Smooth muscle cell (in vitro differentiated cells): ENCODE results near the gene AQP6. TPM values are rescaled to one million over a fixed set of nuclear protein-coding genes. Genes with fewer than 3 reads are reported as not detected.

Experiments
- DNase-seq: peaks from one replicate; lab custom pipeline; 2025; ENCODE audit not compliant: unreplicated experiment; lab: John Stamatoyannopoulos, UW
- H2AFZ ChIP-seq: fragments of 200-600 bp; sonication (generic); 2 replicates; pipeline ENCODE4 v1.6.0; 2016; ENCODE audit warnings: antibody characterized with exemption, low read depth, mild to moderate bottlenecking
- H3F3A ChIP-seq: fragments of 200-600 bp; sonication (generic); 2 replicates; pipeline ENCODE4 v1.6.0; 2017; ENCODE audit warnings: antibody characterized with exemption, low read depth
- H3K27ac ChIP-seq: fragments of 200-600 bp; sonication (generic); 2 replicates; pipeline ENCODE4 v1.5.1; 2016; ENCODE audit warnings: low read depth, mild to moderate bottlenecking
- H3K27me3 ChIP-seq: fragments of 200-600 bp; sonication (generic); 2 replicates; pipeline ENCODE4 v1.6.1; 2016; ENCODE audit warnings: low read depth, mild to moderate bottlenecking
- H3K36me3 ChIP-seq: fragments of 200-600 bp; sonication (generic); 2 replicates; pipeline ENCODE4 v1.5.1; 2016; ENCODE audit warnings: low read depth
- H3K4me1 ChIP-seq: fragments of 200-600 bp; sonication (generic); 2 replicates; pipeline ENCODE4 v1.5.1; 2016; ENCODE audit warnings: low read depth
- H3K4me2 ChIP-seq: fragments of 200-600 bp; sonication (generic); 2 replicates; pipeline ENCODE4 v1.6.0; 2016; ENCODE audit warnings: mild to moderate bottlenecking
- H3K4me3 ChIP-seq: fragments of 200-600 bp; sonication (generic); 2 replicates; pipeline ENCODE4 v1.5.1; 2016; ENCODE audit warnings: mild to moderate bottlenecking
- H3K79me2 ChIP-seq: fragments of 200-600 bp; sonication (generic); 2 replicates; pipeline ENCODE4 v1.6.0; 2016; ENCODE audit warnings: low read depth, mild to moderate bottlenecking
- H3K9ac ChIP-seq: fragments of 200-600 bp; sonication (generic); 2 replicates; pipeline ENCODE4 v1.6.0; 2016; ENCODE audit warnings: low read depth
- H3K9me3 ChIP-seq: fragments of 200-600 bp; sonication (generic); replicated peaks from 2 replicates; pipeline ENCODE4 v1.5.1; 2016; ENCODE audit warnings: low read depth
- H4K20me1 ChIP-seq: fragments of 200-600 bp; sonication (generic); 2 replicates; pipeline ENCODE4 v1.6.0; 2016; ENCODE audit warnings: low read depth
- WGBS: methylation state at CpG from one replicate; pipeline ENCODE4 v1.1.7; 2016; ENCODE audit warnings: low lambda C conversion rate; 5-methylcytosine and 5-hydroxymethylcytosine counted together
- polyA plus RNA-seq: library from polyadenylated mRNA; unstranded; fragments of >200 nt; fragmentation: Nextera tagmentation; extraction: Ambion mirVana; gene quantifications from 2 replicates; pipeline ENCODE4 v1.2.1, GENCODE V29; 2016
- total RNA-seq: library from RNA; depleted of rRNA; stranded (reverse); fragments of >200 nt; gene quantifications from 2 replicates; pipeline ENCODE4 v1.2.3, GENCODE V29; 2014
- TF ChIP-seq, protein P1 (sequence below): fragments of 200-600 bp; sonication (generic); IDR thresholded peaks from 2 replicates; pipeline ENCODE4 v1.5.1; 2017; ENCODE audit warnings: borderline replicate concordance, mild to moderate bottlenecking, antibody characterized with exemption; ENCODE audit not compliant: insufficient read depth, poor library complexity, severe bottlenecking

Gene AQP6
- total and polyA plus RNA-seq, 2 experiments from 2014 or later: not detected

DNA sequence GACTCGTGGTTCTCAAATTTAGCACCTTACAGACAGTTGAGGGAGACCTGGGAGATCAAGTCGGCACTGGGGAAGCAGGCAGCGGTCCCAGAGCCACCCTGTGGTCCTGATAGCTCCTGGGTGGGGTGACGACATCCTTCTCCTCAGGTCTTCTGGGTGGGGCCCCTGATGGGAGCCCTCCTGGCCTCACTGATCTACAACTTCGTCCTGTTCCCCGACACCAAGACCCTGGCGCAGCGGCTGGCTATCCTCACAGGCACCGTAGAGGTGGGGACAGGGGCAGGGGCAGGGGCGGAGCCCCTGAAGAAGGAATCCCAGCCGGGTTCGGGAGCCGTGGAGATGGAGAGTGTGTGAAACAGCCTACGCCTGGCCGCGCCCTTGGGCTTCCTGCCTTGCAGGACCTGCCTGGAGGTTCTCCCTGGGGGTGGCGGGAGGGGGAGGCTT is 2.6 kb downstream of the AQP6 start:
- Histone ChIP-seq H3K4me3 (no peak overlapping the region), H3F3A (no peaks in the 10 kb centered on the region), H3K4me2 (no peak overlapping the region), H3K9me3 (no peaks in the 10 kb centered on the region), H3K27ac (no peak overlapping the region), H3K27me3 (peaks cover 28% of the 10 kb centered on the region), H3K9ac (no peak overlapping the region), H3K79me2 (no peaks in the 10 kb centered on the region), H3K4me1 (no peaks in the 10 kb centered on the region), H2AFZ (no peak overlapping the region), H4K20me1 (no peaks in the 10 kb centered on the region), H3K36me3 (no peaks in the 10 kb centered on the region)
- WGBS: 77% methylated on average over 15 of the region's 17 CpGs
- TF ChIP-seq, protein P1, sequence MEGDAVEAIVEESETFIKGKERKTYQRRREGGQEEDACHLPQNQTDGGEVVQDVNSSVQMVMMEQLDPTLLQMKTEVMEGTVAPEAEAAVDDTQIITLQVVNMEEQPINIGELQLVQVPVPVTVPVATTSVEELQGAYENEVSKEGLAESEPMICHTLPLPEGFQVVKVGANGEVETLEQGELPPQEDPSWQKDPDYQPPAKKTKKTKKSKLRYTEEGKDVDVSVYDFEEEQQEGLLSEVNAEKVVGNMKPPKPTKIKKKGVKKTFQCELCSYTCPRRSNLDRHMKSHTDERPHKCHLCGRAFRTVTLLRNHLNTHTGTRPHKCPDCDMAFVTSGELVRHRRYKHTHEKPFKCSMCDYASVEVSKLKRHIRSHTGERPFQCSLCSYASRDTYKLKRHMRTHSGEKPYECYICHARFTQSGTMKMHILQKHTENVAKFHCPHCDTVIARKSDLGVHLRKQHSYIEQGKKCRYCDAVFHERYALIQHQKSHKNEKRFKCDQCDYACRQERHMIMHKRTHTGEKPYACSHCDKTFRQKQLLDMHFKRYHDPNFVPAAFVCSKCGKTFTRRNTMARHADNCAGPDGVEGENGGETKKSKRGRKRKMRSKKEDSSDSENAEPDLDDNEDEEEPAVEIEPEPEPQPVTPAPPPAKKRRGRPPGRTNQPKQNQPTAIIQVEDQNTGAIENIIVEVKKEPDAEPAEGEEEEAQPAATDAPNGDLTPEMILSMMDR: no peak
- no peak for DNase-seq

DNA sequence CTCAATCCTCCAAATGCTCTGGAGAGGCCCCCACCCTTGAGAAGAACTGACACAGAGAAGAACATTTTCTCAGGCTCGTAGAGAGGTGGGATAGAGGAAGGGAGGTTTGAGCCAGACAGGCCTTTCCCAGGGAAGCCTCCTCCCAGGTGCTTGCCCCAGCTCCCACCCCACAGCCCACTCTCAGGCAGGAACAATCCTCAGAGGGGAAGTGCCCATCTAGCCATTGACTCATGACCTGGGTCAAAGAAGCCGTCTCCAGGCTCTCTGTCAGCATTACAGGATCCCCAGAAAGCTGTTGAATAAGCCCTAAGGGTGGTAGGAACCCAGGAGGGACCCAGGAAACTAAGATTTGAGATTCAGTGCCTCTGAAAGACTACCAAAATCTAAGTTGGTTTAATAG is 3.8 kb downstream of the AQP6 start:
- 91% methylated on average over 2 of the region's 2 CpGs for WGBS
- no peaks in the 10 kb centered on the region for H4K20me1 ChIP-seq
- H2AFZ ChIP-seq: no peak overlapping the region
- peaks cover 23% of the 10 kb centered on the region for H3K27me3 ChIP-seq
- H3K4me1 ChIP-seq: no peaks in the 10 kb centered on the region
- H3K4me3 ChIP-seq: no peak overlapping the region
- H3K36me3 ChIP-seq: no peaks in the 10 kb centered on the region
- no peak overlapping the region for H3K27ac ChIP-seq
- no peak overlapping the region for H3K9ac ChIP-seq
- TF ChIP-seq, protein P1: no peak
- H3K4me2 ChIP-seq: no peak overlapping the region
- no peaks in the 10 kb centered on the region for H3F3A ChIP-seq
- H3K79me2 ChIP-seq: no peaks in the 10 kb centered on the region
- H3K9me3 ChIP-seq: no peaks in the 10 kb centered on the region
- DNase-seq: no peak

DNA sequence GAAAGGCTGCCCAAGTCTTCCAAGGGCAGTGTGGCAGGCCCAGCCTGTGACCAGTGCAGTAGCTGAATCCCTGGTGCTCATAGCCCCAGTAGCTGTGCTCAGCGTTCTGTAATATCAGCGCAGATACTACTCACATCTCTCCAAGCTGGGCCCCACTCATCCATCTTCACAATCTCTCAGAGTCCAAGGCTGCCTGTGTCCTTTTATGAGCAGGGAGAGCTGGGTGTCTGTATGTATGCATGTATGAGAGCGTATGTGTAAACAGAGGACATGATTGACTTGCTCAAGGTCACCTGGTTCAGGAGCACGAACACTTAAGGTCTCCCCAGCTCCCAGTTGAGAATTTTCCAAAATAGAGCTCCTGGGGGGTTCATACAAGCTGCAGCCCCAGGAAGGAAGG is 5.4 kb downstream of the AQP6 start:
- Histone ChIP-seq H3K4me2 (no peak overlapping the region), H3K79me2 (no peaks in the 10 kb centered on the region), H3F3A (no peaks in the 10 kb centered on the region), H3K4me1 (no peaks in the 10 kb centered on the region), H3K9me3 (no peaks in the 10 kb centered on the region), H3K36me3 (no peaks in the 10 kb centered on the region), H3K4me3 (no peak overlapping the region), H2AFZ (no peak overlapping the region), H3K9ac (no peak overlapping the region), H4K20me1 (no peaks in the 10 kb centered on the region), H3K27me3 (peaks cover 17% of the 10 kb centered on the region), H3K27ac (no peak overlapping the region)
- TF ChIP-seq, protein P1: no peak
- WGBS: 79% methylated on average over 4 of the region's 4 CpGs
- no peak for DNase-seq

DNA sequence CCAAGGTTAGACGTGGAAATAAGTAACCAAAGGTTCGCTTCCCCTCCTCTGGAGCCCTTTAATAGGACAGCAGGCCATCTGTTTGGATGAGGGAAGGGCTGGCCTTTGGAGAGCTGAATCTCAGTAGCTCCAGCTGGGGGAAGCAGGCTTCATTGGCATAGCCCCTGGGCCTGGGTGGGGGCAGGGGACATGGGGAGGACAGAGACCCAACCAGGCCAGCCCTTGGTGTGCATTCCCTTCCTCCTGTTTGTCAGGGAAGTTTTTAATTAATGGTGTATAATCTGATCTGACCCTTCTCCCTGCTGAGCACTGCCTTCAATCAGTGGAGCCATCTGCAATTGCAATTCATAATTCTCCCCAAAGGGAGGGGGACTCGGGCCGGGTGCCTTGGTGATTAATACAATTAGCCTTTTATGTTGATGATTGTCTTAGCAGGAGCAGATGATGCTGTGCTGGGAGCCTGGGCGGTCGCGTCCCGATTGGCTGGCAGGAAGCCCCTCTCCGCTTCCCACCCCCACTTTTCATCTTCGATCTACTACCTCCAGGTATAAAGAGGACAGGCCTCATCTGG is 6.4 kb downstream of the AQP6 start:
- Histone ChIP-seq H3K9me3 (no peaks in the 10 kb centered on the region), H3K4me3 (no peak overlapping the region), H3K36me3 (no peaks in the 10 kb centered on the region), H3F3A (no peaks in the 10 kb centered on the region), H3K79me2 (no peaks in the 10 kb centered on the region), H3K9ac (no peak overlapping the region), H4K20me1 (peaks cover 4% of the 10 kb centered on the region), H2AFZ (no peak overlapping the region), H3K27me3 (peaks cover 17% of the 10 kb centered on the region), H3K4me2 (no peak overlapping the region), H3K4me1 (peaks cover 2% of the 10 kb centered on the region), H3K27ac (no peak overlapping the region)
- no peak for DNase-seq
- WGBS: 95% methylated on average over 10 of the region's 10 CpGs
- TF ChIP-seq, protein P1: no peak
